Activated CD8-positive, alpha-beta memory T cell treated with anti-CD3 and anti-CD28 coated beads for 4 hours (primary cell): ENCODE results near the gene SPATA13.

Source experiments
- DNase-seq, 2 donors: peaks; one replicate each; pipeline ENCODE4 v3.0.0-alpha.2; 2020; ENCODE audit warnings: low read depth in 2 of 2

Gene SPATA13

GRCh38 chr13:24222756-24223155, 62.2 kb downstream of the SPATA13 start:
- no peak for DNase-seq

DNA sequence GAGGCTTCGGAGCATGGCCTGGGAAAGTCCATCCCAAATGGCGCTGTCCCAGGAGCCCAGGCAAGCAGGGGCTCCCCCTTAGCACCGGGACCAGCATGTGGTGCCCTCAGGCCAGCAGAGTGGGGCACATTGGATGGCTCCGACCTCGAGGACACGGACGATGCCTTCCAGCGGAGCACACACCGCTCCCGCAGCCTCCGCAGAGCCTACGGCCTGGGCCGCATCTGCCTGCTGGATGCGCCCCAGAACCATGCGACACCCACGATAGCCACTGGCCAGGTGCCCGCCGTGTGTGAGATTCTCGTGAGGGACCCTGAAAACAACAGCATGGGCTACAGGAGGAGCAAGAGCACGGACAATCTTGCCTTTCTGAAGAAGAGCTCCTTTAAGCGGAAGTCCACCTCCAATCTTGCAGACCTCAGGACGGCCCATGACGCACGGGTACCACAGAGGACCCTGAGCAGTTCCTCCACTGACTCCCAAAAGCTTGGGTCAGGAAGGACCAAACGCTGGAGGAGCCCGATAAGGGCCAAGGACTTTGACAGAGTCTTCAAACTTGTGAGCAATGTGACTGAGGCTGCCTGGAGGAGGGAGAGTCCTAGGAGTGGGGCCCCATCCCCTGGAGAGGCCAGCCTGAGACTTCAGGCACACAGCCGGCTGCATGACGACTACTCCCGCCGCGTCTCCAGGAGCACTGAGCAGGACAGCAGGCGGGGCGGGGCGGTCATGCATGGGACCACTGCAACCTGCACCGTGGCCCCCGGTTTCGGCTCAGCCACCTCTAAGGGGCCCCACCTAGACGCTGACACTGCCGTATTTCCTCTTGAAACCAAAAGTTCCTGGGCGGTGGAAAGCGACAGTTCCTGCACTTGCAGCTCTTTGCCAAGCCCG, 63.1 kb downstream of the SPATA13 start:
- DNase-seq = no peak

- no peak for DNase-seq
Measured at GRCh38 chr13:24224232-24224680, 63.7 kb downstream of the SPATA13 start.

- no peak for DNase-seq
Measured at GRCh38 chr13:24225062-24225461, 64.5 kb downstream of the SPATA13 start.

GRCh38 chr13:24225930-24226329, 65.4 kb downstream of the SPATA13 start:
- DNase-seq = no peak

- DNase-seq = no peak
Measured at GRCh38 chr13:24226762-24227161, 66.2 kb downstream of the SPATA13 start.

DNA sequence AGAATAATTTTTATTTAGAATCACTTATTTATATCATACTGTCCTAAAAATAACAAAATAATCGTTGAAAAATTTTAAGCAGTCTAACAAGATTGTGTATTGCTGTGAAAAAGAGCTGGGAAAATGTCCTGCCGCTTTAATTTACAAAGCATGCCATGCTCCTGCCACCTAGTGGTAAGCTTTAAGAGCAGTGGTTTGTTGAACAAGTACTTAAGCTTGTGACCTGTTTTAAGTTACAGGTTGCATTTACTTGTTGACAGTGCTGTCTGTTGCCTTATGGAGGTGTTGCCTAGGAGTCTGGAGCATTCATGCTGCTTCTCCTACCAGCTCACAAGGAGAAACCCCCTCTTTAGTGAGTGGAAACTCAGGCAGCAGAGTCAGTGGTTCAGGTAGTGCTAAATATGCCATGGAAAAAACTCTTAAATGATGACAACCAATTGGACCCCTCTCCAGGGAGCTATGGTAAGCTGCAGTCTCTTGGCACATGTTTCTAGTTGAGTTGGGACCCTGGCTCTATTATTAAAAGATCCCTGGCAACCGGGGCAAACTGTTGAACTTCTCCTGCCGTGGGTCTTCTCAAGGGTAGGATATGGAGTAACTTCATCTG, 68.4 kb downstream of the SPATA13 start:
- no peak for DNase-seq

DNA sequence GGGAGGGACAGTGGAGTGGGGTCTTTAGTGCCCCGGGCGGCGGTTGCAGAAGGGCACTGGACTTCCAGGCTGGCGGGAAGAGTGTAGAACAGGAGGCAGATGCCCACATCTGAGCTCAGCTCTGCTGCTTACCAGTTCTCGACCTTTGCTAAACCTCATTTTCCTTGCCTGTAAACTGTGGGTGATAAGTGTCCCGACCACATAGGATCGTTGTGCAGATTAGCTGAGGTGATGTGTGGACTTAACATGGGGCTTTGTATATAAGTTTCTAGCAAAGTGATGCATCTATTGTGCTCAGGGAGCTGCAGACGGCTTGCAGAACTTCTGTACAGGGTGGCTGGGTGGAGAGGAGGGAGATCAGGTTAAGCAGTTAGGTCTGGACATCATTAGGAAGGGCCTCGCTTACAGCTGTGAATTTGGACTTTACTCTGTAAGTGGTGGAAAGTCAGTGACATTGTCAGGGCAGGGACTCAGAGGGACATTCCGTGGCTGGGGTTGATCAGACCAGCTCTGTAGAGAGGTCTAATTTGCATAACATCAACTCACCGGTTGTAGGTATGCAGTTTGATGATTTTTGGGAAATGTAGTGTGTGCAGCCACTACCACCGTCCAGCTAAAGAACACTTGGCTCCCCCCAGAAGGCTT, 70.0 kb downstream of the SPATA13 start:
- DNase-seq = no peak

DNA sequence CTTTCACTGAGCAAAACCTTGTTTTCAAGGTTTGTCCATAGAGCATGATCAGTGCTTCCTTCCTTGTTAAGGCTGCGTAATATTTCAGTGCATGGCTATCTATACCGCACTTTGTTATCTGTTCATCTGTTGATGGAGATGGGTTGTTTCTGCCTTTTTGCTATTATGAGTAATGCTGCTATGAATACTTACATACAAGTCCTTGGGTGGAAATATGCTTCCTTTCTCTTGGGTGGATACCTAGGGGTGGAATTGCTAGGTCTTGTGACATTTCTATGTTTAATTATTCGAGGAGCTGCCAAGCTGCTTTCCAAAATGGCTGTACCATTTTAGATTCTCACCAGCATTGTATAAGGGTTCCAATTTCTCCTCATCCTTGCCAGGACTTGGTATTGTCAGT, 70.9 kb downstream of the SPATA13 start:
- DNase-seq = no peak

- no peak for DNase-seq
Measured at GRCh38 chr13:24232037-24232436, 71.5 kb downstream of the SPATA13 start.

- DNase-seq = no peak
Measured at GRCh38 chr13:24232474-24232873, 72.0 kb downstream of the SPATA13 start.

GRCh38 chr13:24233351-24233901, 72.9 kb downstream of the SPATA13 start:
- no peak for DNase-seq

DNA sequence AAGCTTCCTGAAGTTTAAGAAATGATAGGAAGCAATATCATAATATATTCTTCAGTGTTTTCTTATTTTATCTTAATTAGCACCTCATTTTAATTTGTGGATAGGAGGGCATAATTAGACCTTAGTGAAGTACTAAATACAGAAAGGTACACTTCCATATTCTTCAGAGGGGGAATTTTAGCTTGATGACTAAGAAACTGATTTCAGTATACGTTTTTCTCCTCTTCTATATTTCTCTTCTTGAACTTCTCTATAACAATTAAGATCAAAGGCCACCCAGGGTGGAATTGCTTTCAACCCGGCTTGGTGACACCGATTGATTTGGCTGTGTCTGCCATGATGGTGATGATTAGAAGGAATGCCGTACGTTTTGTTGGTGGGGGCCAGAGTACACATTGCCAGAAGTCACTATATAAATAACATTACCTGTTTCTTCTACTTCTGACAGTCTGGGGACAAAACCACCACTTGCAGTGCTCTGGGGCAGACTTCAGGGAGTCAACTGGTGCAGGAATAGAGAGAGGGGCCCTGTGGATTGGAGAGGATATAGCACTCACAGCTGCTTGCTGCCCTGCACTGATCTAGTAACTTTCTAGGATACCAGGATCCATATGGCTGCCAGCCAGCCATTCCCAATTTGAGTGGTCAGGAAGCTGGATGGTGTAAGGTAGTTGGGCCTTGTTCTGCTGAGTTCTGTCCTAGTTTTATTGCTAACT, 73.8 kb downstream of the SPATA13 start:
- no peak for DNase-seq

- DNase-seq = no peak
Measured at GRCh38 chr13:24237356-24237755, 76.8 kb downstream of the SPATA13 start.

DNA sequence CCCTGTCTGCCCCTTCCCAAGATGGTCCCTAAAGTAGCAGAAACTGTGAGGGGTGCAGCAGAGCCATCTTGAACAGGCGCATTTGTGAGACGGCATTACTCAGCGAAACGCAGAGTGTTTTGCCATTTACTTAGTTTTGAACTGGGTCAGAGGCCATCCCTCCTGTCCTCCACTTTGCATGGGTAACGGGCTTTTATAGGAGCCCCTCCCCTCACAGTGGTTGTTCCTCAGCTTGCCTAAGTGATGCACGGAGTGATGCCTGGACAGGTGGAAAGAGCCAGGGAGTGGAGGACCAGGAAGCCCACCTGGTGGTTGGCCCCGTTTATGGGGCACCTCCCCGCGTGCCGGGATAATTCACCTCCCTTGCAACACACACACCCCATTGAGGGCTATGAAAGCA, 80.8 kb downstream of the SPATA13 start:
- no peak for DNase-seq

DNA sequence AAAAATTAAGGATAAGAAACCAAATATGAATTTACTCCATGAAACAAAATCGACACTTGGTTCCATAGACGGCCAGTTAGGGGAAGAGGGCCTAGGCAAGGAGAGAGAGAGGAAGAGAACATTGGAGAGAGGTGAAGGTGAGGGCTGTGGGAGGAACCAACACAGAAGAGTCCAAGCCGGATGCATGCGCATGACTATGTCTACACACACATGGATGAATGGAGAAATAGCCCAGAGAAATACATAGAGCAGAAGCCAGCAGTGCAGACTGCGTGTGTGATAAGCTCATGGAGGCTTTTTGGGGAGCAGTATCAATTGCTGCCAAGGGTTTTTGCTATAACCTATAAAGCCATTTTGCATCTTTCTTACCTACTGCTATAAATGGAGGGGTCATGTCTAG, 81.6 kb downstream of the SPATA13 start:
- DNase-seq = no peak

DNA sequence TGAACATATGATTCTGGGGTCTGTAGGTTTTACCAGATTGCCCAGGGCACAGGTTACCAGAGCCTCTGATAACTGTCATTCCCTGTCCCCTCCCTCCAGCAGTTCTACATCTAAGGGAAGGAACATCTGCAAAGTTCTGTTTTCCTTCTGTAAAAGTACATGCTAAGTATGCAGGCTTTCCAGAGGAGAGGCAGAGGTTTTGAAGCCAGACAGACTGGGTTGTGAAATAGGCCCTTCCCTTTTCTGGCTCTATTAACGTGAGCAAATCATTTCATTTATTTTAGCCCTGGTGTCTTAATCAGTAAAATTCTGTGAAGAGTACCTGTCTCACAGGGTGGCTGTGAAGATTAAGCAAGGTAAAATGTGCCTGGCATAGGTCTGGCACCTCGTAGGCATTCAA, 82.8 kb downstream of the SPATA13 start:
- DNase-seq = no peak

GRCh38 chr13:24244802-24245201, 84.3 kb downstream of the SPATA13 start:
- DNase-seq = no peak

- DNase-seq = no peak
Measured at GRCh38 chr13:24247016-24247415, 86.5 kb downstream of the SPATA13 start.

GRCh38 chr13:24249624-24250023, 89.1 kb downstream of the SPATA13 start:
- DNase-seq = no peak

- no peak for DNase-seq
Measured at GRCh38 chr13:24250376-24251057, 90.0 kb downstream of the SPATA13 start.
